Measurements from ENCODE around the gene TJP2. TPM values are rescaled to one million over a fixed set of nuclear protein-coding genes. Genes with fewer than 3 reads are reported as not detected.
A peak's percentile ranks its signal among the peaks of the same experiment; 100 is the strongest.

Gene TJP2
- total and polyA plus RNA-seq, 2 donors (not counting 3 experiments of a cell fraction or from before 2014, with no cell fraction given), result 83.0 to 168 TPM

DNA sequence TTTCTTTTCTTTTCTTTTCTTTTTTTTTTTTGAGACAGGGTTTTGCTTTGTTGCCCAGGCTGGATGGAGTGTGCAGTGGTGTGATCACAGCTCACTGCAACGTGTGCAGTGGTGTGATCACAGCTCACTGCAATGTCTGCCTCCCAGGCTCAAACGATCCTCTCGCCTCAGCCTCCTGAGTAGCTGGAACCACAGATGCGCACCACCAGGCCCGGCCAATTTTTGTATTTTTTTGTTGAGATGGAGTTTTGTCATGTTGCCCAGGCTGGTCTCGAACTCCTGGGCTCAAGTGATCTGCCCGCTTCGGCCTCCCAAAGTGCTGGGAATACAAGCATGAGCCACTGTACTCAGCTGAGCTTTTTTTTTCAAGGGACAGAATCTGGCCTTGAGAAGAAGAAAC is 36.8 kb upstream of the TJP2 start:
- H3K27me3 ChIP-seq (ENCODE audit: control insufficient read depth in 2 of 2, insufficient read depth in 2 of 2, low read length in 2 of 2), result no peaks in the 10 kb centered on the region
- POLR2A ChIA-PET, result interaction anchor here (0.7 kb wide), 1 partner anchor 15 kb away, joined by 3 read pairs; no protein-coding TSS in a partner anchor
- no peaks in the 10 kb centered on the region for H3K9me3 ChIP-seq (replicated peaks; ENCODE audit: control insufficient read depth, insufficient read depth, low read length)
- no peak overlapping the region for H3K9ac ChIP-seq (replicated peaks; ENCODE audit: extremely low read depth, insufficient read depth, low read length)
- BruUV-seq (replicated peaks), result no TSS peak
- H3K4me3 ChIP-seq (replicated peaks in 1 of 3; ENCODE audit: insufficient read depth in 1 of 3, low read depth in 1 of 3, low read length in 3 of 3), result no peak overlapping the region
- dilution Hi-C loops (cut with MboI; ENCODE audit: extremely low pct_ligation_motif_present, low sequenced_read_pairs), result no loop called here
- no peaks in the 10 kb centered on the region for H4K20me1 ChIP-seq (replicated peaks; ENCODE audit: control insufficient read depth, extremely low read depth, insufficient read depth, low read length)
- peak; percentile 0 for DNase-seq (ENCODE audit: low read depth, low spot score)
- H2AFZ ChIP-seq (ENCODE audit: low read depth, low read length), result no peak overlapping the region
- FAIRE-seq, result no peak
- peaks cover 16% of the 10 kb centered on the region for H3K4me1 ChIP-seq (ENCODE audit: control insufficient read depth, extremely low read depth, insufficient read depth, low read length)
- TF ChIP-seq POLR2AphosphoS5 (IDR thresholded peaks at IDR 0.05; ENCODE audit: insufficient read depth, low read depth, low read length), result no peak
- TF ChIP-seq MYC (IDR thresholded peaks at IDR 0.05; ENCODE audit: low read depth, low read length), result no peak
- TF ChIP-seq FOS (IDR thresholded peaks at IDR 0.05; ENCODE audit: borderline replicate concordance, insufficient read depth, low read length), result no peak
- TF ChIP-seq, protein P1, sequence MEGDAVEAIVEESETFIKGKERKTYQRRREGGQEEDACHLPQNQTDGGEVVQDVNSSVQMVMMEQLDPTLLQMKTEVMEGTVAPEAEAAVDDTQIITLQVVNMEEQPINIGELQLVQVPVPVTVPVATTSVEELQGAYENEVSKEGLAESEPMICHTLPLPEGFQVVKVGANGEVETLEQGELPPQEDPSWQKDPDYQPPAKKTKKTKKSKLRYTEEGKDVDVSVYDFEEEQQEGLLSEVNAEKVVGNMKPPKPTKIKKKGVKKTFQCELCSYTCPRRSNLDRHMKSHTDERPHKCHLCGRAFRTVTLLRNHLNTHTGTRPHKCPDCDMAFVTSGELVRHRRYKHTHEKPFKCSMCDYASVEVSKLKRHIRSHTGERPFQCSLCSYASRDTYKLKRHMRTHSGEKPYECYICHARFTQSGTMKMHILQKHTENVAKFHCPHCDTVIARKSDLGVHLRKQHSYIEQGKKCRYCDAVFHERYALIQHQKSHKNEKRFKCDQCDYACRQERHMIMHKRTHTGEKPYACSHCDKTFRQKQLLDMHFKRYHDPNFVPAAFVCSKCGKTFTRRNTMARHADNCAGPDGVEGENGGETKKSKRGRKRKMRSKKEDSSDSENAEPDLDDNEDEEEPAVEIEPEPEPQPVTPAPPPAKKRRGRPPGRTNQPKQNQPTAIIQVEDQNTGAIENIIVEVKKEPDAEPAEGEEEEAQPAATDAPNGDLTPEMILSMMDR (IDR thresholded peaks at IDR 0.05; ENCODE audit: extremely low read depth in 1 of 2, insufficient read depth in 1 of 2, low read depth in 1 of 2, low read length in 2 of 2), result no peak
- TF ChIP-seq JUN (IDR thresholded peaks at IDR 0.05; ENCODE audit: borderline replicate concordance, insufficient read depth, insufficient read length, low read depth), result no peak
- no peak for TF ChIP-seq GATA2 (IDR thresholded peaks at IDR 0.05; ENCODE audit: insufficient read depth, insufficient read length, low read depth, low read length)
- TF ChIP-seq EZH2 (IDR thresholded peaks at IDR 0.05; ENCODE audit: borderline replicate concordance, low read depth, low read length, severe bottlenecking), result no peak
- TF ChIP-seq, protein P2, sequence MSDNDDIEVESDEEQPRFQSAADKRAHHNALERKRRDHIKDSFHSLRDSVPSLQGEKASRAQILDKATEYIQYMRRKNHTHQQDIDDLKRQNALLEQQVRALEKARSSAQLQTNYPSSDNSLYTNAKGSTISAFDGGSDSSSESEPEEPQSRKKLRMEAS (IDR thresholded peaks at IDR 0.05; ENCODE audit: insufficient read depth, insufficient read length), result no peak
- no peak for TF ChIP-seq POLR2A (IDR thresholded peaks at IDR 0.05; ENCODE audit: low read depth, low read length)
- peaks cover 0 to 2% of the 10 kb centered on the region in 2 experiments for H3K36me3 ChIP-seq (ENCODE audit: control insufficient read depth in 2 of 2, extremely low read depth in 1 of 2, insufficient read depth in 2 of 2, low read length in 2 of 2)
- peaks cover 55% of the 10 kb centered on the region for H3K79me2 ChIP-seq (ENCODE audit: control insufficient read depth, insufficient read depth, low read length)
- no peaks in the 10 kb centered on the region for H3K9me1 ChIP-seq (replicated peaks; ENCODE audit: control insufficient read depth, extremely low read depth, insufficient read depth, low read length)
- no peak overlapping the region for H3K27ac ChIP-seq (ENCODE audit: insufficient read depth, low read depth, low read length)
- no peak overlapping the region for H3K4me2 ChIP-seq (ENCODE audit: insufficient read depth, low read length)
- CTCF ChIA-PET, result interaction anchor here (1.0 to 3.5 kb wide), 6 partner anchors 9 to 63 kb away, joined by 3 to 21 read pairs (median 8); no protein-coding TSS in a partner anchor
- intact Hi-C loops (cut with micrococcal nuclease), result no loop called here

Data from endothelial cell of umbilical vein (primary cell).